Smooth muscle cell (in vitro differentiated cells): ENCODE measurements around the gene POLR3A. TPM values are rescaled to one million over a fixed set of nuclear protein-coding genes. Genes with fewer than 3 reads are reported as not detected.

Experiments
- DNase-seq: peaks from one replicate; lab custom pipeline; 2025; ENCODE audit not compliant: unreplicated experiment; lab: John Stamatoyannopoulos, UW
- H2AFZ ChIP-seq: fragments of 200-600 bp; sonication (generic); 2 replicates; pipeline ENCODE4 v1.6.0; 2016; ENCODE audit warnings: antibody characterized with exemption, low read depth, mild to moderate bottlenecking
- H3F3A ChIP-seq: fragments of 200-600 bp; sonication (generic); 2 replicates; pipeline ENCODE4 v1.6.0; 2017; ENCODE audit warnings: antibody characterized with exemption, low read depth
- H3K27ac ChIP-seq: fragments of 200-600 bp; sonication (generic); 2 replicates; pipeline ENCODE4 v1.5.1; 2016; ENCODE audit warnings: low read depth, mild to moderate bottlenecking
- H3K27me3 ChIP-seq: fragments of 200-600 bp; sonication (generic); 2 replicates; pipeline ENCODE4 v1.6.1; 2016; ENCODE audit warnings: low read depth, mild to moderate bottlenecking
- H3K36me3 ChIP-seq: fragments of 200-600 bp; sonication (generic); 2 replicates; pipeline ENCODE4 v1.5.1; 2016; ENCODE audit warnings: low read depth
- H3K4me1 ChIP-seq: fragments of 200-600 bp; sonication (generic); 2 replicates; pipeline ENCODE4 v1.5.1; 2016; ENCODE audit warnings: low read depth
- H3K4me2 ChIP-seq: fragments of 200-600 bp; sonication (generic); 2 replicates; pipeline ENCODE4 v1.6.0; 2016; ENCODE audit warnings: mild to moderate bottlenecking
- H3K4me3 ChIP-seq: fragments of 200-600 bp; sonication (generic); 2 replicates; pipeline ENCODE4 v1.5.1; 2016; ENCODE audit warnings: mild to moderate bottlenecking
- H3K79me2 ChIP-seq: fragments of 200-600 bp; sonication (generic); 2 replicates; pipeline ENCODE4 v1.6.0; 2016; ENCODE audit warnings: low read depth, mild to moderate bottlenecking
- H3K9ac ChIP-seq: fragments of 200-600 bp; sonication (generic); 2 replicates; pipeline ENCODE4 v1.6.0; 2016; ENCODE audit warnings: low read depth
- H3K9me3 ChIP-seq: fragments of 200-600 bp; sonication (generic); replicated peaks from 2 replicates; pipeline ENCODE4 v1.5.1; 2016; ENCODE audit warnings: low read depth
- H4K20me1 ChIP-seq: fragments of 200-600 bp; sonication (generic); 2 replicates; pipeline ENCODE4 v1.6.0; 2016; ENCODE audit warnings: low read depth
- WGBS: methylation state at CpG from one replicate; pipeline ENCODE4 v1.1.7; 2016; ENCODE audit warnings: low lambda C conversion rate; 5-methylcytosine and 5-hydroxymethylcytosine counted together
- polyA plus RNA-seq: library from polyadenylated mRNA; unstranded; fragments of >200 nt; fragmentation: Nextera tagmentation; extraction: Ambion mirVana; gene quantifications from 2 replicates; pipeline ENCODE4 v1.2.1, GENCODE V29; 2016
- total RNA-seq: library from RNA; depleted of rRNA; stranded (reverse); fragments of >200 nt; gene quantifications from 2 replicates; pipeline ENCODE4 v1.2.3, GENCODE V29; 2014
- TF ChIP-seq, protein P1 (sequence below): fragments of 200-600 bp; sonication (generic); IDR thresholded peaks from 2 replicates; pipeline ENCODE4 v1.5.1; 2017; ENCODE audit warnings: borderline replicate concordance, mild to moderate bottlenecking, antibody characterized with exemption; ENCODE audit not compliant: insufficient read depth, poor library complexity, severe bottlenecking

Gene POLR3A
- total and polyA plus RNA-seq, 2 experiments from 2014 or later: 13.8 to 14.9 TPM

DNA sequence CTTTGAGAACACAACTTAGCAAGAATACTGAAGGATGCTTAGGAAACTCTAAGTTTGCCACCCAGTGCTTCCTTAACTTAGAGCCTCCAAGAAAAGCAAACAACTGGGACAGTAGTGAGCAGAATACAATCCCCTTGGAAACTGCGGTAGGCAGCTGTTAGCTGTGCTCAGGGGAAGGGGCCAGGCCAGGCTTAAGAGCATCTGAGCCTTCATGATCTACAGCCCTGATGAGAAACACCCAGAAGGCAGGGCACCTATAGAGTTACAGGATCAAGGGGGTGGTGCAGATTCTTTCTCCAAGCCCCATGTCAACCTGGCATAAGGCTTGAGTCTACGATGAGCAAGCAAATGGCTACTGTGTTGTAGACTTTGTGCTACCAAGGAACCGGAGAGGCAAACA, 51.4 kb downstream of the POLR3A start:
- TF ChIP-seq, protein P1, sequence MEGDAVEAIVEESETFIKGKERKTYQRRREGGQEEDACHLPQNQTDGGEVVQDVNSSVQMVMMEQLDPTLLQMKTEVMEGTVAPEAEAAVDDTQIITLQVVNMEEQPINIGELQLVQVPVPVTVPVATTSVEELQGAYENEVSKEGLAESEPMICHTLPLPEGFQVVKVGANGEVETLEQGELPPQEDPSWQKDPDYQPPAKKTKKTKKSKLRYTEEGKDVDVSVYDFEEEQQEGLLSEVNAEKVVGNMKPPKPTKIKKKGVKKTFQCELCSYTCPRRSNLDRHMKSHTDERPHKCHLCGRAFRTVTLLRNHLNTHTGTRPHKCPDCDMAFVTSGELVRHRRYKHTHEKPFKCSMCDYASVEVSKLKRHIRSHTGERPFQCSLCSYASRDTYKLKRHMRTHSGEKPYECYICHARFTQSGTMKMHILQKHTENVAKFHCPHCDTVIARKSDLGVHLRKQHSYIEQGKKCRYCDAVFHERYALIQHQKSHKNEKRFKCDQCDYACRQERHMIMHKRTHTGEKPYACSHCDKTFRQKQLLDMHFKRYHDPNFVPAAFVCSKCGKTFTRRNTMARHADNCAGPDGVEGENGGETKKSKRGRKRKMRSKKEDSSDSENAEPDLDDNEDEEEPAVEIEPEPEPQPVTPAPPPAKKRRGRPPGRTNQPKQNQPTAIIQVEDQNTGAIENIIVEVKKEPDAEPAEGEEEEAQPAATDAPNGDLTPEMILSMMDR: no peak
- no peak overlapping the region for H2AFZ ChIP-seq
- H3K79me2 ChIP-seq: no peaks in the 10 kb centered on the region
- H3K27ac ChIP-seq: no peak overlapping the region
- H3K9me3 ChIP-seq: no peaks in the 10 kb centered on the region
- H3K36me3 ChIP-seq: peaks cover 12% of the 10 kb centered on the region
- H3K9ac ChIP-seq: no peak overlapping the region
- 99% methylated on average over 3 of the region's 3 CpGs for WGBS
- H3K4me3 ChIP-seq: no peak overlapping the region
- no peaks in the 10 kb centered on the region for H3K27me3 ChIP-seq
- no peak overlapping the region for H3K4me2 ChIP-seq
- peaks cover 3% of the 10 kb centered on the region for H3F3A ChIP-seq
- no peaks in the 10 kb centered on the region for H4K20me1 ChIP-seq
- DNase-seq: no peak
- no peaks in the 10 kb centered on the region for H3K4me1 ChIP-seq

DNA sequence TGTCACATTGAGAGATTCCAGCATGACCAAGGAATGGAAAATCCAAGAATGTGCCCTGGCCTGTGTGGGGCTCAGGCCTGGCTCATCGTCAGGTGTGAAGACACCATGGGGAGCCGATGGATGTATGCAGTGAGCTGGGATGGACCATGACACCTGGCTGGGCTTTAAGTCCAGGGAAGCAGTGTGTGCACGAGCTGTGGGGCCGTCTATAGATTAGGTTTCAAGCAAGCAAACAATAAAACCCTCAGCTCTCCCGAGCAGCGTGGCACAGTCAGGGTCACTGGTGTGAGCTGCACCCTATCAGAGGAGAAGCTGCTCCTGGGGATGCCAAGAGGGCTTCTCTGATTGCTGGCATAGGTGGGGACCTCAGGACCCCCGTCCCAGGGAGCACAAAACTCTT, 52.3 kb downstream of the POLR3A start:
- Histone ChIP-seq H4K20me1 (no peaks in the 10 kb centered on the region), H3F3A (peaks cover 9% of the 10 kb centered on the region), H3K9me3 (no peaks in the 10 kb centered on the region), H3K4me2 (no peak overlapping the region), H3K36me3 (peaks cover 12% of the 10 kb centered on the region), H3K4me1 (no peaks in the 10 kb centered on the region), H3K27me3 (no peaks in the 10 kb centered on the region), H3K27ac (no peak overlapping the region), H3K4me3 (no peak overlapping the region), H2AFZ (no peak overlapping the region), H3K79me2 (no peaks in the 10 kb centered on the region), H3K9ac (no peak overlapping the region)
- whole genome bisulfite sequencing: 97% methylated on average over 7 of the region's 7 CpGs
- TF ChIP-seq, protein P1: no peak
- DNase-seq: no peak

DNA sequence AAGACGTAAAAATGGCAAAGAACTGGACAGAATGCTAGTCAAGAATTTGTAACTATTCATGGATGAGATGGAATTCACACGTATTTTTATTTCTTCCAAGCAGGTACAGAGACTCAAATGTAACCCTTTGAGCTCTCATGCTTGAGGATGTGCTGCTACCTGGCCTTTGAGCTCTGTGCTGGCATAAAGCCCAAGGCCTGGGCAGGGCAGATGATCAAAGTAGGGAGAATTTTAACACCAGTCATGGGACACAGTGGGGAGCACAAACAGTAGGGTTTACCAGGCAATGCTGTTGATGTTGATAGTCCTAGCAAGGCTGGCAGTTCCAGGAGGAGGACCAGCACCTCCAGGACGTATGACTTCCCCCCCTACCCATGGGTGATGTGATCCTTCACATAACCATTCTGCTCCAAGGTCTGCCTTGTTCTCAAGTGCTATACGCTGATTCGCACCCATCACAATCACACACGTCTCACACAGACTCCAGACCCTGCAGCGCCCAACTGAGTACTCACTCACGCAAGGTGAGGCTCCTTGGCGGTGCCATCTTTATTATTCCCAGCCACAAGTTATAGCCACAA, 54.1 kb downstream of the POLR3A start:
- no peak overlapping the region for H3K27ac ChIP-seq

More for the DNA sequence above, 54.1 kb downstream of the POLR3A start:
- no peaks in the 10 kb centered on the region for H4K20me1 ChIP-seq
- DNase-seq: no peak
- no peak overlapping the region for H3K9ac ChIP-seq
- peaks cover 13% of the 10 kb centered on the region for H3K4me1 ChIP-seq
- no peak overlapping the region for H3K4me2 ChIP-seq
- TF ChIP-seq, protein P1: no peak
- H3K79me2 ChIP-seq: no peaks in the 10 kb centered on the region
- WGBS: 88% methylated on average over 9 of the region's 9 CpGs
- H3K9me3 ChIP-seq: no peaks in the 10 kb centered on the region
- H3K36me3 ChIP-seq: peaks cover 6% of the 10 kb centered on the region
- H3K27me3 ChIP-seq: no peaks in the 10 kb centered on the region
- H2AFZ ChIP-seq: no peak overlapping the region
- H3K4me3 ChIP-seq: no peak overlapping the region
- peaks cover 9% of the 10 kb centered on the region for H3F3A ChIP-seq
